HepG2 (cell line): ENCODE data around the gene MLXIPL. TPM values are rescaled to one million over a fixed set of nuclear protein-coding genes. Genes with fewer than 3 reads are reported as not detected.
A peak's percentile ranks its signal among the peaks of the same experiment; 100 is the strongest.

ENCODE experiments used
- CEBPZ ChIP-seq: IDR thresholded peaks from 2 replicates; pipeline ENCODE4 v1.6.1; 2012; ENCODE audit warnings: low read length, improper control_type of control experiment
- FOSL2 ChIP-seq: sonication (generic); formaldehyde crosslinking; IDR thresholded peaks from 2 replicates; pipeline ENCODE4 v1.4.0; 2020; ENCODE audit warnings: missing genetic modification reagents
- HINFP ChIP-seq: sonication (generic); formaldehyde crosslinking; IDR thresholded peaks from 2 replicates; pipeline ENCODE4 v1.4.0; 2020; ENCODE audit warnings: low read depth, mild to moderate bottlenecking, missing genetic modification reagents
- KLF9 ChIP-seq: IDR thresholded peaks from 2 replicates; pipeline ENCODE4 v1.6.1; 2016; ENCODE audit warnings: low read depth
- NCOR1 ChIP-seq: fragments of 200-600 bp; sonication (generic); IDR thresholded peaks from 2 replicates; pipeline ENCODE4 v1.7.0; 2017; ENCODE audit warnings: antibody characterized with exemption, low read length, borderline replicate concordance
- NFIC ChIP-seq: IDR thresholded peaks from 2 replicates; pipeline ENCODE4 v1.6.1; 2012; ENCODE audit warnings: mild to moderate bottlenecking, low read length, inconsistent platforms
- PRPF4 ChIP-seq: fragments of 200-400 bp; formaldehyde crosslinking; IDR thresholded peaks from 2 replicates; pipeline ENCODE4 v1.6.1; 2016; ENCODE audit warnings: low read length, low read depth; ENCODE audit not compliant: poor library complexity, severe bottlenecking
- RFXANK ChIP-seq: IDR thresholded peaks from 2 replicates; pipeline ENCODE4 v1.6.1; 2016
- SP1 ChIP-seq, 2 experiments: fragments of 450-650 bp in 1 of 2; sonication (generic) in 1 of 2; formaldehyde crosslinking in 1 of 2; IDR thresholded peaks; 2 replicates each; pipeline versions ENCODE4 v1.4.0 to v1.6.1; 2016 to 2020; ENCODE audit warnings: missing genetic modification reagents in 1 of 2
- ZIK1 ChIP-seq: sonication (generic); formaldehyde crosslinking; IDR thresholded peaks from 2 replicates; pipeline ENCODE4 v1.5.0; 2020; ENCODE audit warnings: mild to moderate bottlenecking, low read depth, missing genetic modification reagents, borderline replicate concordance
- ZMYM3 ChIP-seq: sonication (generic); formaldehyde crosslinking; IDR thresholded peaks from 2 replicates; pipeline ENCODE4 v1.5.1; 2020; ENCODE audit warnings: mild to moderate bottlenecking, missing genetic modification reagents
- ZNF460 ChIP-seq: sonication (generic); formaldehyde crosslinking; IDR thresholded peaks from 2 replicates; pipeline ENCODE4 v1.5.1; 2020; ENCODE audit warnings: missing genetic modification reagents, mild to moderate bottlenecking, borderline replicate concordance
- ZNF574 ChIP-seq: sonication (generic); formaldehyde crosslinking; IDR thresholded peaks from 2 replicates; pipeline ENCODE4 v1.4.0; 2020; ENCODE audit warnings: missing genetic modification reagents
- ZNF660 ChIP-seq: sonication (generic); formaldehyde crosslinking; IDR thresholded peaks from 2 replicates; pipeline ENCODE4 v1.5.1; 2020; ENCODE audit warnings: mild to moderate bottlenecking, low read depth, missing genetic modification reagents, borderline replicate concordance
- polyA plus RNA-seq, 8 experiments: library from polyadenylated mRNA; depleted of rRNA in 3 of 8; stranded (reverse) in 7 of 8; unstranded in 1 of 8; fragments of >200 nt; fragmentation: Illumina TruSeq in 4 of 8; extraction: Trizol in 4 of 8; gene quantifications; 2 replicates each; pipeline versions ENCODE4 v1.2.1 to v1.2.3, GENCODE V29; 2011 to 2016; ENCODE audit warnings: low read depth in 4 of 8, missing spikeins in 1 of 8, mixed read lengths in 1 of 8; ENCODE audit not compliant: insufficient read depth in 1 of 8
- total RNA-seq, 5 experiments: library from RNA; depleted of rRNA; stranded (reverse); fragments of >200 nt; fragmentation: Illumina TruSeq; extraction: Trizol; gene quantifications; 2 replicates each; pipeline ENCODE4 v1.2.3, GENCODE V29; 2016; ENCODE audit warnings: low read depth in 1 of 5

The MLXIPL gene
- total and polyA plus RNA-seq, 2 of the 13 experiments (the other 11 are each of a cell fraction or from before 2014, with no cell fraction given): 51.6 to 60.1 TPM

GRCh38 chr7:73622909-73623797 lies 1.2 kb downstream of the MLXIPL start (continued):
- TF ChIP-seq ZNF574 (CRISPR knock-in tag) (peak; percentile 69), CEBPZ (no peak), NFIC (peak; percentile 49), NCOR1 (peak; percentile 99), ZMYM3 (CRISPR knock-in tag) (peak; percentile 77), KLF9 (CRISPR knock-in tag) (no peak), PRPF4 (no peak), FOSL2 (CRISPR knock-in tag) (peak; percentile 65), ZNF460 (CRISPR knock-in tag) (no peak; the same call in 1 of the 2 replicates), RFXANK (no peak; the same call in 1 of the 2 replicates), ZIK1 (CRISPR knock-in tag) (no peak; the same call in 1 of the 2 replicates), ZNF660 (no peak), SP1 (IDR thresholded peaks at IDR 0.05) (no peak), SP1 (CRISPR knock-in tag; IDR thresholded peaks at IDR 0.05) (peak; percentile 60), HINFP (CRISPR knock-in tag) (no peak)
